ENCODE measurements around the gene OTOGL.

- TF ChIP-seq CTCF (IDR thresholded peaks at IDR 0.05; ENCODE audit: poor library complexity, severe bottlenecking): no peak
- TF ChIP-seq POLR2AphosphoS5 (IDR thresholded peaks at IDR 0.05): no peak
- no peak for TF ChIP-seq SMC3 (conservative IDR thresholded peaks at IDR 0.05; ENCODE audit: poor library complexity)
- TF ChIP-seq EZH2 (IDR thresholded peaks at IDR 0.05; ENCODE audit: borderline replicate concordance, insufficient read depth, low read length, poor library complexity, severe bottlenecking): no peak
- no peak for TF ChIP-seq RAD21 (conservative IDR thresholded peaks at IDR 0.05)
- TF ChIP-seq REST (IDR thresholded peaks at IDR 0.05; ENCODE audit: borderline replicate concordance): no peak
- no peak for TF ChIP-seq TAF1 (IDR thresholded peaks at IDR 0.05; ENCODE audit: low read depth)
- no peak for TF ChIP-seq MXI1 (conservative IDR thresholded peaks at IDR 0.05; ENCODE audit: poor library complexity, severe bottlenecking)
Measured at GRCh38 chr12:80422550-80422949, 323.2 kb downstream of the OTOGL start.

Data from neural cell (in vitro differentiated cells).